HCT116 (cell line): ENCODE results near the gene RGL2. TPM values are rescaled to one million over a fixed set of nuclear protein-coding genes. Genes with fewer than 3 reads are reported as not detected.

ENCODE experiments used
- ATAC-seq: fragments of 200-7000 bp; cut with Tn5 transposase; 2 replicates; pipeline ENCODE4 v1.9.1; 2020; ENCODE audit warnings: mild to moderate bottlenecking, moderate library complexity
- BruUV-seq: library from RNA; stranded (reverse); fragments of 400-500 nt; replicated peaks from 2 replicates; lab custom pipeline; 2021; lab: Mats Ljungman, UMichigan
- CTCF ChIA-PET: fragments of 300-600 bp; sonication (Branson Sonifier 250); formaldehyde crosslinking; loops from one replicate; lab custom pipeline; 2021; ENCODE audit warnings: antibody characterized with exemption; lab: Charles Lee
- POLR2A ChIA-PET: fragments of 300-600, 350-600 bp; sonication (Branson Sonifier 250); formaldehyde crosslinking; loops from one replicate; lab custom pipeline; 2021; ENCODE audit warnings: antibody characterized with exemption; lab: Charles Lee
- RAD21 ChIA-PET, 2 experiments: fragments of 300-600 bp; sonication (Branson Sonifier 250); formaldehyde crosslinking; loops; one replicate each; lab custom pipeline; 2023; ENCODE audit warnings: low total read pairs in 2 of 2; ENCODE audit not compliant: uncharacterized antibody in 2 of 2, unreplicated experiment in 2 of 2, low non-redundant PET in 1 of 2; lab: Charles Lee
- DNase-seq: peaks from one replicate; pipeline ENCODE4 v3.0.0-alpha.2; 2010; ENCODE audit warnings: low read depth, low spot score
- H2AFZ ChIP-seq: fragments of 200-600 bp; shearing (Covaris generic), sonication (generic); 2 replicates; pipeline ENCODE4 v1.6.1; 2017; ENCODE audit warnings: low read depth, mixed run types, mixed read lengths, antibody characterized with exemption, low read length; ENCODE audit not compliant: poor library complexity, severe bottlenecking
- H3K27ac ChIP-seq: 2 replicates; pipeline ENCODE4 v1.5.1; 2012; ENCODE audit warnings: low read depth, low read length
- H3K27me3 ChIP-seq: fragments of 200-600 bp; sonication (generic); 2 replicates; pipeline ENCODE4 v1.6.1; 2016; ENCODE audit warnings: mixed run types, low read length, mixed read lengths; ENCODE audit not compliant: insufficient read depth
- H3K36me3 ChIP-seq, 2 experiments: fragments of 200-500 bp in 1 of 2; fragments of 200-600 bp in 1 of 2; sonication (Bioruptor generic) in 1 of 2; sonication (generic) in 1 of 2; 2 replicates each; pipeline versions ENCODE4 v1.5.1 to v1.6.1; 2014 to 2016; ENCODE audit warnings: low read length in 2 of 2, inconsistent platforms in 1 of 2, mixed read lengths in 1 of 2, mixed run types in 1 of 2; ENCODE audit not compliant: insufficient read depth in 2 of 2, control insufficient read depth in 1 of 2
- H3K4me1 ChIP-seq, 2 experiments: fragments of 200-600 bp in 1 of 2; sonication (generic) in 1 of 2; 2 replicates each; pipeline versions ENCODE4 v1.5.1 to v1.6.1; 2012 to 2017; ENCODE audit warnings: low read length in 2 of 2, inconsistent platforms in 1 of 2, mild to moderate bottlenecking in 1 of 2, mixed read lengths in 1 of 2, mixed run types in 1 of 2, moderate library complexity in 1 of 2; ENCODE audit not compliant: insufficient read depth in 2 of 2, control insufficient read depth in 1 of 2
- H3K4me2 ChIP-seq: fragments of 200-600 bp; sonication (generic); 2 replicates; pipeline ENCODE4 v1.6.1; 2017; ENCODE audit warnings: mixed run types, low read length, mixed read lengths
- H3K4me3 ChIP-seq, 2 experiments: fragments of 200-600 bp in 1 of 2; sonication (generic) in 1 of 2; replicated peaks in 1 of 2; 2 replicates each; pipeline ENCODE4 v1.5.1; 2011 to 2016; ENCODE audit warnings: low read length in 2 of 2, control low read depth in 1 of 2, low read depth in 1 of 2, mild to moderate bottlenecking in 1 of 2, mixed read lengths in 1 of 2, mixed run types in 1 of 2
- H3K79me2 ChIP-seq: fragments of 200-600 bp; sonication (generic); 2 replicates; pipeline ENCODE4 v1.6.1; 2017; ENCODE audit warnings: mild to moderate bottlenecking, mixed run types, low read length, moderate library complexity, mixed read lengths; ENCODE audit not compliant: insufficient read depth
- H3K9ac ChIP-seq: fragments of 200-600 bp; sonication (generic); 2 replicates; pipeline ENCODE4 v1.6.1; 2016; ENCODE audit warnings: low read length, mixed read lengths
- H3K9me2 ChIP-seq: fragments of 200-600 bp; sonication (generic), shearing (Covaris generic); 2 replicates; pipeline ENCODE4 v1.6.1; 2017; ENCODE audit warnings: mixed run types, mild to moderate bottlenecking, moderate library complexity; ENCODE audit not compliant: insufficient read depth
- H3K9me3 ChIP-seq, 2 experiments: fragments of 200-500 bp in 1 of 2; fragments of 200-600 bp in 1 of 2; sonication (Bioruptor generic) in 1 of 2; sonication (generic) in 1 of 2; 2 replicates each; pipeline ENCODE4 v1.6.1; 2014 to 2017; ENCODE audit warnings: low read length in 2 of 2, mixed read lengths in 2 of 2, inconsistent platforms in 1 of 2, low read depth in 1 of 2, mild to moderate bottlenecking in 1 of 2, mixed run types in 1 of 2, moderate library complexity in 1 of 2; ENCODE audit not compliant: control insufficient read depth in 1 of 2, insufficient read depth in 1 of 2
- H4K20me1 ChIP-seq: fragments of 200-600 bp; sonication (generic), shearing (Covaris generic); 2 replicates; pipeline ENCODE4 v1.6.1; 2017; ENCODE audit warnings: mixed run types, mild to moderate bottlenecking, moderate library complexity; ENCODE audit not compliant: insufficient read depth
- CBX3 ChIP-seq: IDR thresholded peaks from 2 replicates; pipeline ENCODE4 v1.6.1; 2012; ENCODE audit warnings: low read depth
- EGR1 ChIP-seq: IDR thresholded peaks from 2 replicates; pipeline ENCODE4 v1.6.1; 2012; ENCODE audit warnings: low read depth
- ELF1 ChIP-seq: IDR thresholded peaks from 2 replicates; pipeline ENCODE4 v1.6.1; 2012; ENCODE audit warnings: low read depth, borderline replicate concordance
- EZH2 ChIP-seq: fragments of 200-600 bp; sonication (generic); IDR thresholded peaks from 2 replicates; pipeline ENCODE4 v1.6.1; 2017; ENCODE audit warnings: antibody characterized with exemption, mixed run types
- FOSL1 ChIP-seq: IDR thresholded peaks from 2 replicates; pipeline ENCODE4 v1.6.1; 2012; ENCODE audit warnings: low read depth
- JUND ChIP-seq: IDR thresholded peaks from 2 replicates; pipeline ENCODE4 v1.6.1; 2012
- POLR2A ChIP-seq: IDR thresholded peaks from 2 replicates; pipeline ENCODE4 v1.7.0; 2011; ENCODE audit warnings: borderline replicate concordance; ENCODE audit not compliant: insufficient read depth, insufficient read length; ENCODE audit errors: extremely low read depth
- RAD21 ChIP-seq: IDR thresholded peaks from 2 replicates; pipeline ENCODE4 v1.6.1; 2012; ENCODE audit warnings: low read depth, mild to moderate bottlenecking
- SP1 ChIP-seq: IDR thresholded peaks from 2 replicates; pipeline ENCODE4 v1.6.1; 2012; ENCODE audit warnings: low read depth
- TCF7L2 ChIP-seq: IDR thresholded peaks from 2 replicates; pipeline ENCODE4 v1.7.0; 2011; ENCODE audit warnings: borderline replicate concordance, inconsistent platforms; ENCODE audit not compliant: insufficient read depth, insufficient read length; ENCODE audit errors: extremely low read depth
- YY1 ChIP-seq: IDR thresholded peaks from 2 replicates; pipeline ENCODE4 v1.6.1; 2011; ENCODE audit warnings: low read length, low read depth, moderate library complexity, mild to moderate bottlenecking; ENCODE audit not compliant: insufficient replicate concordance; ENCODE audit errors: extremely low read depth
- ZBTB33 ChIP-seq: IDR thresholded peaks from 2 replicates; pipeline ENCODE4 v1.6.1; 2011; ENCODE audit warnings: mild to moderate bottlenecking, low read length, moderate library complexity; ENCODE audit not compliant: insufficient replicate concordance; ENCODE audit errors: extremely low read depth
- ZFX ChIP-seq: fragments of 450-650 bp; IDR thresholded peaks from 2 replicates; pipeline ENCODE4 v1.6.1; 2017
- intact Hi-C: fragments of 100-400 bp; cut with micrococcal nuclease; formaldehyde crosslinking; loops from 2 replicates; pipeline ENCODE4 v1.10.0; 2022
- total RNA-seq: library from RNA; stranded (reverse); gene quantifications from one replicate; pipeline ENCODE4 v1.2.1, GENCODE V29; 2021; ENCODE audit not compliant: unreplicated experiment
- TF ChIP-seq, protein P1 (sequence below): IDR thresholded peaks from 2 replicates; pipeline ENCODE4 v1.6.1; 2012
- TF ChIP-seq, protein P2 (sequence below): IDR thresholded peaks from 2 replicates; pipeline ENCODE4 v1.6.1; 2012; ENCODE audit warnings: low read depth
- TF ChIP-seq, protein P3 (sequence below): IDR thresholded peaks from 2 replicates; pipeline ENCODE4 v1.6.1; 2012

RGL2 gene
- total RNA-seq, 1 experiment from 2014 or later: 53.4 TPM

GRCh38 chr6:33306356-33306755 is 7.6 kb upstream of the RGL2 start:
- Histone ChIP-seq H3K79me2 (peaks cover 10% of the 10 kb centered on the region; the same call in 1 of the 2 replicates), H3K9me3 (no peaks in the 10 kb centered on the region), H3K9me2 (no peaks in the 10 kb centered on the region), H3K9ac (no peak overlapping the region), H3K4me1 (no peaks in the 10 kb centered on the region), H4K20me1 (no peaks in the 10 kb centered on the region), H3K27me3 (no peaks in the 10 kb centered on the region), H3K36me3 (peaks cover 9 to 11% of the 10 kb centered on the region in 2 experiments; a peak in 3 of 4 replicates), H3K27ac (no peak overlapping the region), H3K4me2 (no peak overlapping the region), H2AFZ (no peak overlapping the region), H3K4me3 (no peak overlapping the region)
- POLR2A ChIA-PET: no interaction called here
- no TSS peak for BruUV-seq
- CTCF ChIA-PET: no interaction called here
- TF ChIP-seq ELF1 (no peak), SP1 (no peak), CBX3 (no peak), EGR1 (no peak)
- TF ChIP-seq, protein P1, sequence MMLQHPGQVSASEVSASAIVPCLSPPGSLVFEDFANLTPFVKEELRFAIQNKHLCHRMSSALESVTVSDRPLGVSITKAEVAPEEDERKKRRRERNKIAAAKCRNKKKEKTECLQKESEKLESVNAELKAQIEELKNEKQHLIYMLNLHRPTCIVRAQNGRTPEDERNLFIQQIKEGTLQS: no peak
- no peak for ATAC-seq
- intact Hi-C loops: no loop called here
- no peak for DNase-seq
- RAD21 ChIA-PET: no interaction called here

- no peak overlapping the region for H3K27ac ChIP-seq
- no peak for ATAC-seq
- H3K27me3 ChIP-seq: no peaks in the 10 kb centered on the region
- intact Hi-C loops: no loop called here
- BruUV-seq: no TSS peak
- peaks cover 0 to 5% of the 10 kb centered on the region in 2 experiments; a peak in 1 of 4 replicates for H3K4me1 ChIP-seq
- H3K9me2 ChIP-seq: no peaks in the 10 kb centered on the region
- H3K36me3 ChIP-seq: peaks cover 9 to 11% of the 10 kb centered on the region in 2 experiments; a peak in 3 of 4 replicates
- no peaks in the 10 kb centered on the region for H3K9me3 ChIP-seq
- H3K79me2 ChIP-seq: peaks cover 18% of the 10 kb centered on the region
- ChIA-PET POLR2A (no interaction called here), RAD21 (no interaction called here), CTCF (no interaction called here)
- H3K4me3 ChIP-seq: no peak overlapping the region
- no peak for TF ChIP-seq ZBTB33
- no peak for TF ChIP-seq FOSL1
- no peak for TF ChIP-seq TCF7L2
- TF ChIP-seq ELF1: no peak
- no peak for TF ChIP-seq JUND
- TF ChIP-seq ZFX: no peak
- TF ChIP-seq YY1: no peak
- TF ChIP-seq, protein P2, sequence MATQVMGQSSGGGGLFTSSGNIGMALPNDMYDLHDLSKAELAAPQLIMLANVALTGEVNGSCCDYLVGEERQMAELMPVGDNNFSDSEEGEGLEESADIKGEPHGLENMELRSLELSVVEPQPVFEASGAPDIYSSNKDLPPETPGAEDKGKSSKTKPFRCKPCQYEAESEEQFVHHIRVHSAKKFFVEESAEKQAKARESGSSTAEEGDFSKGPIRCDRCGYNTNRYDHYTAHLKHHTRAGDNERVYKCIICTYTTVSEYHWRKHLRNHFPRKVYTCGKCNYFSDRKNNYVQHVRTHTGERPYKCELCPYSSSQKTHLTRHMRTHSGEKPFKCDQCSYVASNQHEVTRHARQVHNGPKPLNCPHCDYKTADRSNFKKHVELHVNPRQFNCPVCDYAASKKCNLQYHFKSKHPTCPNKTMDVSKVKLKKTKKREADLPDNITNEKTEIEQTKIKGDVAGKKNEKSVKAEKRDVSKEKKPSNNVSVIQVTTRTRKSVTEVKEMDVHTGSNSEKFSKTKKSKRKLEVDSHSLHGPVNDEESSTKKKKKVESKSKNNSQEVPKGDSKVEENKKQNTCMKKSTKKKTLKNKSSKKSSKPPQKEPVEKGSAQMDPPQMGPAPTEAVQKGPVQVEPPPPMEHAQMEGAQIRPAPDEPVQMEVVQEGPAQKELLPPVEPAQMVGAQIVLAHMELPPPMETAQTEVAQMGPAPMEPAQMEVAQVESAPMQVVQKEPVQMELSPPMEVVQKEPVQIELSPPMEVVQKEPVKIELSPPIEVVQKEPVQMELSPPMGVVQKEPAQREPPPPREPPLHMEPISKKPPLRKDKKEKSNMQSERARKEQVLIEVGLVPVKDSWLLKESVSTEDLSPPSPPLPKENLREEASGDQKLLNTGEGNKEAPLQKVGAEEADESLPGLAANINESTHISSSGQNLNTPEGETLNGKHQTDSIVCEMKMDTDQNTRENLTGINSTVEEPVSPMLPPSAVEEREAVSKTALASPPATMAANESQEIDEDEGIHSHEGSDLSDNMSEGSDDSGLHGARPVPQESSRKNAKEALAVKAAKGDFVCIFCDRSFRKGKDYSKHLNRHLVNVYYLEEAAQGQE: no peak
- no peak for TF ChIP-seq EGR1
- no peak for TF ChIP-seq EZH2
- TF ChIP-seq SP1: no peak
- TF ChIP-seq POLR2A: no peak
- TF ChIP-seq, protein P3, sequence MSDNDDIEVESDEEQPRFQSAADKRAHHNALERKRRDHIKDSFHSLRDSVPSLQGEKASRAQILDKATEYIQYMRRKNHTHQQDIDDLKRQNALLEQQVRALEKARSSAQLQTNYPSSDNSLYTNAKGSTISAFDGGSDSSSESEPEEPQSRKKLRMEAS: no peak
- TF ChIP-seq RAD21: no peak
- no peaks in the 10 kb centered on the region for H4K20me1 ChIP-seq
- no peak for DNase-seq
- no peak overlapping the region for H2AFZ ChIP-seq
- H3K9ac ChIP-seq: no peak overlapping the region
- H3K4me2 ChIP-seq: no peak overlapping the region
These were observed 6.3 kb upstream of the RGL2 start for GRCh38 chr6:33305052-33305451.
